MCF 10A (cell line): Measurements from ENCODE around the gene FAM83G. TPM values are rescaled to one million over a fixed set of nuclear protein-coding genes. Genes with fewer than 3 reads are reported as not detected.
"Not testable (repeated sequence)": the region's sequence is repeated elsewhere in the genome, so short reads cannot be mapped to it uniquely, and the experiment has no call there.

Experiments
- BruUV-seq: library from RNA; stranded (reverse); fragments of 400-500 nt; replicated peaks from 2 replicates; lab custom pipeline; 2021; lab: Mats Ljungman, UMichigan
- CTCF ChIA-PET: fragments of 300-600 bp; sonication (Branson Sonifier 250); formaldehyde crosslinking; extraction: SDS; loops from one replicate; lab custom pipeline; 2021; ENCODE audit warnings: antibody characterized with exemption, inconsistent platforms; lab: Yijun Ruan, JAX
- POLR2A ChIA-PET: fragments of 300-600, 350-650 bp; sonication (Branson Sonifier 250); formaldehyde crosslinking; extraction: SDS; loops from one replicate; lab custom pipeline; 2020; ENCODE audit warnings: antibody characterized with exemption, inconsistent platforms; lab: Yijun Ruan, JAX
- DNase-seq: peaks from one replicate; pipeline ENCODE4 v3.0.0-alpha.2; 2018; ENCODE audit not compliant: unreplicated experiment
- H3K27ac Mint-ChIP-seq: one replicate; pipeline ENCODE4 v1.8.0; 2022; ENCODE audit warnings: mild to moderate bottlenecking, low read depth, mixed read lengths; ENCODE audit not compliant: unreplicated experiment
- H3K27me3 Mint-ChIP-seq: one replicate; pipeline ENCODE4 v1.8.0; 2022; ENCODE audit warnings: mixed read lengths; ENCODE audit not compliant: insufficient read depth, unreplicated experiment
- H3K36me3 Mint-ChIP-seq: one replicate; pipeline ENCODE4 v1.8.0; 2022; ENCODE audit warnings: mild to moderate bottlenecking, moderate library complexity, mixed read lengths; ENCODE audit not compliant: insufficient read depth, unreplicated experiment
- H3K4me1 Mint-ChIP-seq: one replicate; pipeline ENCODE4 v1.8.0; 2022; ENCODE audit warnings: mixed read lengths; ENCODE audit not compliant: insufficient read depth, unreplicated experiment
- H3K4me3 Mint-ChIP-seq: one replicate; pipeline ENCODE4 v1.8.0; 2022; ENCODE audit warnings: mild to moderate bottlenecking, moderate library complexity, mixed read lengths; ENCODE audit not compliant: unreplicated experiment
- H3K9me3 Mint-ChIP-seq: one replicate; pipeline ENCODE4 v1.8.0; 2022; ENCODE audit warnings: mixed read lengths; ENCODE audit not compliant: unreplicated experiment
- intact Hi-C: fragments of 100-400 bp; cut with micrococcal nuclease; formaldehyde crosslinking; loops from 2 replicates; pipeline ENCODE4 v1.14.1; 2022
- total RNA-seq: library from RNA; stranded (reverse); gene quantifications from 2 replicates; pipeline ENCODE4 v1.2.3, GENCODE V29; 2022
- TF ChIP-seq, protein P1 (sequence below): fragments of 200-600 bp; IDR thresholded peaks from one replicate; pipeline ENCODE4 v1.8.0; 2022; ENCODE audit warnings: antibody characterized with exemption, mild to moderate bottlenecking; ENCODE audit not compliant: unreplicated experiment

The FAM83G gene
- total RNA-seq, 1 experiment from 2014 or later = 50.1 TPM

DNA sequence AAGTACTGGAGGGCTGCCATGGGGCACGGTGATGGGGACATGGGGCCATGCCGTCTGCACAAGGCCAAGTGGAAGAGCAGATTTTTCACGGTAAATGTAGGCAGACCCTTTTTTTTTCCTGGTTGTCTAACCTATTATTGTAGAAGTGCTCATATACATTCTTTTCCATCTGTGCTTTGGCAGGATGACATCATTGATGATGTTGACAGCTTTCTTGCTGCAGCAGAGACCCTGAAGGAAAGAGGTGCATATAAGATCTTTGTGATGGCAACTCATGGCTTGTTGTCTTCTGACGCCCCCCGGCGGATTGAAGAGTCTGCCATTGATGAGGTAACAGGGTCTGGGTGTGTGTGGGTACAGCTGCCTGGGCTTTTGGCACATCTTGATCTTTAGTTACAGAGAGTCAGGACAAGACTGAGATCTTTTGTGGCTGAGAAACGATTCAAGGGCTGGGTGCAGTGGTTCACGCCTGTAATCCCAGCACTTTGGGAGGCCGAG lies 75.9 kb downstream of the FAM83G start:
- H3K9me3 Mint-ChIP-seq = no peaks in the 10 kb centered on the region
- H3K4me3 Mint-ChIP-seq = no peak overlapping the region
- H3K36me3 Mint-ChIP-seq = peaks cover 78% of the 10 kb centered on the region
- POLR2A ChIA-PET = no interaction called here
- no peaks in the 10 kb centered on the region for H3K27me3 Mint-ChIP-seq
- H3K4me1 Mint-ChIP-seq = no peaks in the 10 kb centered on the region
- no peak for DNase-seq
- BruUV-seq = no TSS peak
- intact Hi-C loops = no loop called here
- H3K27ac Mint-ChIP-seq = no peak overlapping the region
- CTCF ChIA-PET = interaction anchor here (0.8 to 1.2 kb wide), 2 partner anchors 32 to 759 kb away, joined by 3 read pairs; no protein-coding TSS in a partner anchor
- TF ChIP-seq, protein P1, sequence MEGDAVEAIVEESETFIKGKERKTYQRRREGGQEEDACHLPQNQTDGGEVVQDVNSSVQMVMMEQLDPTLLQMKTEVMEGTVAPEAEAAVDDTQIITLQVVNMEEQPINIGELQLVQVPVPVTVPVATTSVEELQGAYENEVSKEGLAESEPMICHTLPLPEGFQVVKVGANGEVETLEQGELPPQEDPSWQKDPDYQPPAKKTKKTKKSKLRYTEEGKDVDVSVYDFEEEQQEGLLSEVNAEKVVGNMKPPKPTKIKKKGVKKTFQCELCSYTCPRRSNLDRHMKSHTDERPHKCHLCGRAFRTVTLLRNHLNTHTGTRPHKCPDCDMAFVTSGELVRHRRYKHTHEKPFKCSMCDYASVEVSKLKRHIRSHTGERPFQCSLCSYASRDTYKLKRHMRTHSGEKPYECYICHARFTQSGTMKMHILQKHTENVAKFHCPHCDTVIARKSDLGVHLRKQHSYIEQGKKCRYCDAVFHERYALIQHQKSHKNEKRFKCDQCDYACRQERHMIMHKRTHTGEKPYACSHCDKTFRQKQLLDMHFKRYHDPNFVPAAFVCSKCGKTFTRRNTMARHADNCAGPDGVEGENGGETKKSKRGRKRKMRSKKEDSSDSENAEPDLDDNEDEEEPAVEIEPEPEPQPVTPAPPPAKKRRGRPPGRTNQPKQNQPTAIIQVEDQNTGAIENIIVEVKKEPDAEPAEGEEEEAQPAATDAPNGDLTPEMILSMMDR = no peak

DNA sequence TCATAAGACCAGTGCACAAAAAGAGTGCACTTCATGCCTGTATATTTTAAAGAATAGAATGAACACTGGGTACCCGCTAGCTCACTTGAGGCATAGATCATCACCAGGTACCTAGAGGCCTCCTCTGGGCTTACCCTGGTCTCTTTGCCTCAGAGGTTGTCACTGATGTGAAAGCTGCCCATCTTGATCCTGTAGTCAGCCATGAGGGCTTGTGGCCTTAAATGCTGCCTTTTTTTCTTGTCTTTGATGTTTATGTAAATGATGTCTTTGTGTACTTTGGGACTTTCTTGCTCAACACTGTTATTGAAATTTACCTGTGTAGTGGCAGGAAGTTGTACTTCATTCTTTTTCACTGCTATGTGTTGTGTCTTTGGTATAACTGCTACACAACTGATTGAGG lies 79.4 kb downstream of the FAM83G start:
- Mint-ChIP-seq H3K27me3 (no peaks in the 10 kb centered on the region), H3K4me1 (no peaks in the 10 kb centered on the region), H3K27ac (no peak overlapping the region), H3K36me3 (peaks cover 56% of the 10 kb centered on the region), H3K9me3 (no peaks in the 10 kb centered on the region), H3K4me3 (no peak overlapping the region)
- intact Hi-C loops = no loop called here
- TF ChIP-seq, protein P1 = no peak
- DNase-seq = no peak
- ChIA-PET CTCF (no interaction called here), POLR2A (interaction anchor here (0.6 kb wide), 2 partner anchors 9 to 1058 kb away, joined by 3 to 4 read pairs; no protein-coding TSS in a partner anchor)
- no TSS peak for BruUV-seq

DNA sequence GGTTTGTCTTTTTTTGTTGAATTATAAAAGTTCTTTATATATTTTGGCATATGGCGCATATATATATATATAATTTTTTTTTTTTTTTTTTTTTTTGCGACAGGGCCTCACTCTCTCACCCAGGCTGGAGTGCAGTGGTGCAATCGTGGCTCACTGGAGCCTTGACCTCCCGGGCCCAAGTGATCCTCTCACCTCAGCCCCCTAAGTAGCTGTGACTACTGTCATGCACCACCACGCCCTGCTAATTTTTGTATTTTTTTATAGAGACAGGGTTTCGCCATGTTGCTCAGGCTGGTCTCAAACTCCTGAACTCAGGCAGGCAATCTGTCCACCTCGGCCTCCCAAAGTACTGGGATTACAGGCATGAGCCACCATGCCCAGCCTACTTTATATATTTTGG lies 82.0 kb downstream of the FAM83G start:
- H3K27me3 Mint-ChIP-seq, CTCF ChIA-PET, DNase-seq, H3K9me3 Mint-ChIP-seq, BruUV-seq, intact Hi-C loops, H3K4me3 Mint-ChIP-seq, H3K4me1 Mint-ChIP-seq, H3K27ac Mint-ChIP-seq, POLR2A ChIA-PET: not testable (repeated sequence)
- H3K36me3 Mint-ChIP-seq = peaks cover 36% of the 10 kb centered on the region

DNA sequence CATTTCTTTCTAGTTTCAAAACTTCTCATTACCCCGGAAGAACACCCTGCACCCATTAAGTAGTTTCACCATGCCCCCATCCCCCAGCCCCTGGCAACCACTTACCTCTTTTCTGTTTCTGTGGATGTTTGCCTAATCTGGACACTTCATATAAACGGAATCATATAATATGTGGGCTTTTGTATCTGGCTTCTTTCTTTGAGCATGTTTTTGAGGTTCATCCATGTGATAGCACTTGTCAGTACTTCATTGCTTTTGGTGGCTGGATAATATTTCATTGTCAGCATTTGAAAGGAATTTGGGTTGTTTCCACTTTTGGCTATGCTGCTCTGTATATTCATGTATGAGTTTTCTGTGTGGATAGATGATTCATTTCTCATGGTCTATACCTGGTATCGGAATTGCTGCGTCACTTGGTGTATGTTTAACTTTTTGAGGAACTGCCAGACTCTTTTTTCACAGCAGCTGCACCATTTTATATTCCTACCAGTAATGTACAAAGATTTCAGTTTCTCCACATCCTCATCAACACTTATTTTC lies 82.6 kb downstream of the FAM83G start:
- intact Hi-C loops = no loop called here
- no peaks in the 10 kb centered on the region for H3K9me3 Mint-ChIP-seq
- no peaks in the 10 kb centered on the region for H3K4me1 Mint-ChIP-seq
- no TSS peak for BruUV-seq
- H3K27me3 Mint-ChIP-seq = no peaks in the 10 kb centered on the region
- TF ChIP-seq, protein P1 = no peak
- POLR2A ChIA-PET = no interaction called here
- no peak overlapping the region for H3K4me3 Mint-ChIP-seq
- CTCF ChIA-PET = no interaction called here
- no peak overlapping the region for H3K27ac Mint-ChIP-seq
- H3K36me3 Mint-ChIP-seq = peaks cover 36% of the 10 kb centered on the region
- no peak for DNase-seq
